Prostate gland (tissue), 2 donors: ENCODE results near the gene SRPK1. TPM values are rescaled to one million over a fixed set of nuclear protein-coding genes. Genes with fewer than 3 reads are reported as not detected.

Source experiments
- DNase-seq: peaks from one replicate; pipeline ENCODE4 v3.0.0-alpha.2; 2019; ENCODE audit warnings: low spot score
- H3K27ac ChIP-seq, 2 donors: fragments of 200-600 bp; sonication (generic); 2 replicates each; pipeline ENCODE4 v1.5.1; 2017 to 2019
- H3K27me3 ChIP-seq: fragments of 200-600 bp; sonication (generic); replicated peaks from 2 replicates; pipeline ENCODE4 v1.5.1; 2019; ENCODE audit not compliant: insufficient read depth
- H3K36me3 ChIP-seq, 2 donors: fragments of 200-600 bp; sonication (generic); 1 replicate in 1 of 2; 2 replicates in 1 of 2; pipeline versions ENCODE4 v1.5.1 to v1.8.1; 2017 to 2019
- H3K4me1 ChIP-seq: fragments of 200-600 bp; sonication (generic); replicated peaks from 2 replicates; pipeline ENCODE4 v1.5.1; 2019
- H3K4me3 ChIP-seq, 2 donors: fragments of 200-600 bp; sonication (generic); 2 replicates each; pipeline ENCODE4 v1.5.1; 2017 to 2019
- H3K9me3 ChIP-seq: fragments of 200-600 bp; sonication (generic); 2 replicates; pipeline ENCODE4 v1.5.1; 2017
- CTCF ChIP-seq, 4 experiments: fragments of 200-600 bp in 2 of 4; fragments of 450-650 bp in 2 of 4; sonication (generic) in 2 of 4; IDR thresholded peaks; 1 replicate in 3 of 4; 2 replicates in 1 of 4; pipeline ENCODE4 v1.5.1; 2016 to 2019; ENCODE audit warnings: antibody characterized with exemption in 4 of 4, mild to moderate bottlenecking in 2 of 4, moderate library complexity in 2 of 4
- POLR2A ChIP-seq: fragments of 450-650 bp; IDR thresholded peaks from one replicate; pipeline ENCODE4 v1.6.1; 2016; ENCODE audit warnings: antibody characterized with exemption, mild to moderate bottlenecking
- POLR2AphosphoS5 ChIP-seq: sonication (generic); formaldehyde crosslinking; IDR thresholded peaks from one replicate; pipeline ENCODE4 v1.6.1; 2017; ENCODE audit warnings: antibody characterized with exemption
- WGBS: methylation state at CpG from one replicate; pipeline ENCODE4 v1.1.5; 2018; 5-methylcytosine and 5-hydroxymethylcytosine counted together
- intact Hi-C: fragments of 100-400 bp; cut with DNase I; formaldehyde crosslinking; loops from one replicate; pipeline ENCODE4 v1.14.2; 2022
- total RNA-seq, 2 donors: library from RNA; depleted of rRNA; stranded (reverse); fragments of >200 nt; gene quantifications; one replicate each; pipeline ENCODE4 v1.1.0, GENCODE V29; 2016

The SRPK1 gene
- total RNA-seq, 2 donors from 2014 or later: 19.4 to 59.4 TPM

- intact Hi-C loops: no loop called here
Observed at GRCh38 chr6:35907750-35908149, 13.1 kb downstream of the SRPK1 start.

GRCh38 chr6:35906499-35906846 lies 14.4 kb downstream of the SRPK1 start:
- Histone ChIP-seq H3K4me1 (no peaks in the 10 kb centered on the region), H3K9me3 (no peaks in the 10 kb centered on the region), H3K4me3 (no peak overlapping the region), H3K36me3 (no peaks in the 10 kb centered on the region), H3K27ac (no peak overlapping the region), H3K27me3 (no peaks in the 10 kb centered on the region)
- TF ChIP-seq CTCF (IDR thresholded peaks at IDR 0.05) (no peak), POLR2AphosphoS5 (no peak), POLR2A (no peak)
- intact Hi-C loops: no loop called here
- DNase-seq: no peak
- 86% methylated on average over 2 of the region's 2 CpGs for WGBS

More at GRCh38 chr6:35907750-35908149, 13.1 kb downstream of the SRPK1 start:
- Histone ChIP-seq H3K9me3 (no peaks in the 10 kb centered on the region), H3K27me3 (no peaks in the 10 kb centered on the region), H3K27ac (no peak overlapping the region), H3K36me3 (no peaks in the 10 kb centered on the region), H3K4me1 (no peaks in the 10 kb centered on the region), H3K4me3 (no peak overlapping the region)
- 90% methylated on average over 6 of the region's 6 CpGs for WGBS
- TF ChIP-seq POLR2AphosphoS5: no peak
- TF ChIP-seq CTCF (IDR thresholded peaks at IDR 0.05): no peak
- no peak for TF ChIP-seq POLR2A
- DNase-seq: no peak

GRCh38 chr6:35905841-35906498 lies 14.9 kb downstream of the SRPK1 start:
- H3K9me3 ChIP-seq: no peaks in the 10 kb centered on the region
- WGBS: 76% methylated on average over 8 of the region's 8 CpGs
- no peak overlapping the region for H3K27ac ChIP-seq
- no peak for DNase-seq
- H3K36me3 ChIP-seq: no peaks in the 10 kb centered on the region
- TF ChIP-seq POLR2AphosphoS5: no peak
- TF ChIP-seq POLR2A: no peak
- no peak for TF ChIP-seq CTCF (IDR thresholded peaks at IDR 0.05)
- no peak overlapping the region for H3K4me3 ChIP-seq
- intact Hi-C loops: no loop called here
- no peaks in the 10 kb centered on the region for H3K4me1 ChIP-seq
- no peaks in the 10 kb centered on the region for H3K27me3 ChIP-seq

- no peak for DNase-seq
- Histone ChIP-seq H3K27ac (no peak overlapping the region), H3K36me3 (no peaks in the 10 kb centered on the region), H3K27me3 (no peaks in the 10 kb centered on the region), H3K9me3 (no peaks in the 10 kb centered on the region), H3K4me3 (no peak overlapping the region), H3K4me1 (no peaks in the 10 kb centered on the region)
- intact Hi-C loops: no loop called here
- TF ChIP-seq CTCF (IDR thresholded peaks at IDR 0.05) (no peak), POLR2AphosphoS5 (no peak), POLR2A (no peak)
- WGBS: 90% methylated on average over 2 of the region's 2 CpGs
Observed at GRCh38 chr6:35905141-35905785, 15.6 kb downstream of the SRPK1 start.

- no peaks in the 10 kb centered on the region for H3K27me3 ChIP-seq
- WGBS: 100% methylated on average over 4 of the region's 4 CpGs
- no peaks in the 10 kb centered on the region for H3K36me3 ChIP-seq
- H3K4me1 ChIP-seq: no peaks in the 10 kb centered on the region
- no peak overlapping the region for H3K4me3 ChIP-seq
- TF ChIP-seq CTCF (IDR thresholded peaks at IDR 0.05) (no peak), POLR2A (no peak), POLR2AphosphoS5 (no peak)
- H3K27ac ChIP-seq: no peak overlapping the region
- DNase-seq: no peak
- intact Hi-C loops: no loop called here
- no peaks in the 10 kb centered on the region for H3K9me3 ChIP-seq
Observed at GRCh38 chr6:35903679-35904078, 17.2 kb downstream of the SRPK1 start.
